Fibroblast of upper back skin (primary cell): ENCODE data around the gene CACNA2D3.
"Not testable (repeated sequence)": the region's sequence is repeated elsewhere in the genome, so short reads cannot be mapped to it uniquely, and the experiment has no call there.

Experiments used
- DNase-seq: peaks from one replicate; pipeline ENCODE4 v3.0.0-alpha.2; 2013

The CACNA2D3 gene

DNA sequence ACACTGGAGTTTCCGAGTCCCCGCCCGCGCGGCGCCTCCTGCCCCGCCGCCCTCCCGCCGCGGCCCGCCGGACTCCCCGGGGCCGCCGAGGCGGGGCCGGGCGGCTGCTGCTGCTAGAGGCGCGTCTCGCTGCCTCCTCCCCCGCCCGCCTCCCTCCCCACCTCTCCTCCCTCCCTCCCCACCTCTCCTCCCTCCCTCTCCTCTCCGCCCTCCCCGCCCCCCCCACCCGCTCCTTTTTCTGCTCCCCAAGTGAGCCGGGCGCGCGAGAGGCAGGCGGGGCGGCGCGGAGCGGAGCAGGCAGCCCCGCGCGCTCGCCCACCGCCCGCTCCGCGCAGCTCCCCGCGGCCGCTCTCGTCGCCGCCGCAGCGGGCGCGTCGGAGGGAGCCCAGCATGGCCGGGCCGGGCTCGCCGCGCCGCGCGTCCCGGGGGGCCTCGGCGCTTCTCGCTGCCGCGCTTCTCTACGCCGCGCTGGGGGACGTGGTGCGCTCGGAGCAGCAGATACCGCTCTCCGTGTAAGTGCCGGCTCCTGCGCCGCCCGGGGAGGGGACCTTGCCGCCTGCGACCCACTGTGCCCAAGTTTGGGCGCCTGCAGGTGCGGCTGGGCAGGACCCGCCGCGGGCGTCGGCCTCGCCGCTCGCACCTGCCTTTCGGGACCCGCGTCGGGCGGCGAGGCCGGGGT lies at the start of gene CACNA2D3:
Gene CACNA2D3 (plus strand): TSS at position 229 of the 679 bp plus-strand sequence.
- no peak for DNase-seq

DNA sequence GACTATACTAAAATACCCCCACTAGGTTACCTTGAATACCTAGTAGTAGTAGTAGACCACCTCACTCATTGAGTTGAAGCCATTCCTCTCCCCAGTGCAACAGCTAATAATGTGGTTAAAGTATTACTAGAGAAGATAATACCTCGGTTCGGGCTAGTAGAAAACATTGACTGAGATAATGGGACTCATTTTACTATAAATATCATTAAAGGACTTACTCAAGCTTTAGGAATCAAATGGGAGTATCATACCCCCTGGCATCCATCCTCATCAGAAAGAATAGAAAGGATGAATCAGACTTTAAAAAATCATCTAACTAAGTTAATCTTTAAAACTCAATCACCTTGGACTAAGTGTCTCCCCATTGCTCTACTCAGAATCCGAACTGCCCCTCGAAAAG lies 49.0 kb upstream of the CACNA2D3 start:
- DNase-seq, result no peak

DNA sequence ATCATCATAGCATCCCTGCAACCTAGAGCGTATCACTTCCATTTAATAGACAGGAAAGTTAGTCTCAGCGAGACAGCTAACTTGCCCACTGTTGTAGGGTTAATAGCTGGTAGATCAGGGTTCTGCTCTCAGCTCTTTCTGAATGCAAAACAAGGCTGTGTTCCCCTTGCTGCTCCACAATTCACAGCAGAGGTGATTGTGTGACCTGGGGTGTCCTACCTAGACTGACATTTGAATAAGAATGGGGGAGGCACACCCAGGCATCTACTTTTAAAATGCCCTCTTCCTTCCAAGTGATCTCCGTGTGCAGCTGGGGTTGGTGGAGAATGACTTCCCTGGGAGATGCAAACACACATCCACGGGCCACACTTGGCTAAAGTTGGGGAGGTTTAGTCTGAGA lies 43.0 kb upstream of the CACNA2D3 start:
- no peak for DNase-seq

DNA sequence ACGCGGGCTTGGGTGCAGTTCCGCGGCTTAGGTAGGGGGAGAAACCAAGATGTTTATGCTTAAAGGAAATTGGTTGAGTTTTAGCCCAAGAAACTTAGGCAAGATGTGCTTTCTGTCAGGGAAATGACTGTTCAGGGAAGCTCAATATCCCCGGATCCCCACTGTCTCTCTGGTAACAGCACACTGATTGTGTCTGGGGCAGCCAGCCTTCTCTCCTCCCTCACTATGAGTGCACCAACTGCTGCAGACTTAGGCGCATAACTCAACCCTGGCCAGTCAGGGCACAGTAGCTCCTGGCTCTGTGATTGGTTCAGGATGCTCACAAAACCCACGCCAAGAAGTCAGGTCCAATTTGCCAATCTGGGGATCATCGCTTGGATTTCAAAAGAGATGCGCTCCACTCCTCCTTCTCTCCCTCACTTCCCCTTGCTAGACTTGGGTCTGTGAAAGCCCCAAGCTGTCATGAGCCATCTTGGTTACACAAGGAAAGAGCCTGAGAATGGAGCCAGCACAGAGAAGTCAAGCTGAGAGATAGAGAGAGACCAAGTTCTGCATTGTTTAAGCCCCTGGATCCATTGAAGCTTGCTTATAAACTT lies 42.5 kb upstream of the CACNA2D3 start:
- DNase-seq, result no peak

DNA sequence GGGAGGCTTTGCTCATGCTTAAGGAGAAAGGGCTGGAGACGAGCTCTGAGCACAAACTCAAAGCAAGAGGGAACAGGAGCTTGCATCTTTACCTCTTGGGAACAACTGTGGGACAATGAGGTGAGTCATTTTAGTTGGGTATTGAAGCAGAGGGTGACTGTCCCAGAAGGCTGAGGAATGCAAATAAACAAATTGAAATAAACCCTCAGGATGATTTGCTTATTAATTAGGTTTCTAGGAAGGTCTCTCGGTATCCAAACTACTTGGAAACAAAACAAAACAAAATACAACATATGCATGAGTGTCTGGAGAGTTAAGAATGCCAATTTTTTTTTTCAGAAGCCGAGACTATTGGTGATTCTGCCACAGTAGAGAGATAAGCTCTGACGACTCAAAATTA lies 38.4 kb upstream of the CACNA2D3 start:
- DNase-seq, result no peak

- no peak for DNase-seq
Observed at GRCh38 chr3:54085936-54086335, 36.4 kb upstream of the CACNA2D3 start.

- DNase-seq, result no peak
Observed at GRCh38 chr3:54086652-54087405, 35.5 kb upstream of the CACNA2D3 start.

DNA sequence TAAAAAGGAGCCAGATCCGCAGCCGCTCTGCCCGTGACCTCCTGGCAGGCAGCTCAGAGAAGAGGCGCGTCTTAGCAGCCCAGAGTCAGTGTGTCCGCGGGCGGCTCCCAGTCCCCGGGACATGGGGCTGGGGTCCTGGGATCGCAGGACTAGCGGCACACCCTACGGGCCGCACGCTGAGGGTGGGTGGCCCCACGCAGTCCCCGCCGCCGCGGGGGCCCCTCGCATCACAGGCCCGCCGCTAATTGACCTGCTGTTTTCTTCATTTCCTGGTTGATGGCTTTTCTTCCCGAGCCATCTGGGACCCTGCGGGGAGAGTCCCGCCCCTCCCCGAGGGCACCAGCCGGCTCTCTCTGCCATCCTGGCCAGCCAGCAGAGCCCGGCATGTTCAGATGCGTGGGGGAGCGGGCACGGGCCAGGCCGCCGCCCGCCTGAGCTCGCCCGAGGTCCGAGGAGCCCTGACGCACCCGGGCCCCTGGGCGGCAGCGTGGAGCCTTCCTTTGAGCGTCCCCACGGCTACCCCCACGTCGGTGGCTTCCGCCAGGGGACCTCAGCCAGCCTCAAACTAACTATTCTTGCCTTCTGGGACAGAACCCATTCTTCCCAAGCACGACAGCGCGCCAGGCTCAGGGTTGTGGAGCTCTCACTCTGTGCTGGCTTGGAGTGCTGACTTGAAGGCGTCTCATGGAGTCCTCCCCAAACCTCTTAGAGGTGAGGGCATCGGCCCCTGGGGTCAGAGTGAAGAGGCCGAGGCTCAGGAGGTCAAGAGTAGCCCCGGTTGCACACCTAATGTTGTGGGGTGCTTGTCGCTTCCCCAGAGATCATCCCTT lies 34.6 kb upstream of the CACNA2D3 start:
- DNase-seq, result no peak

GRCh38 chr3:54093491-54094248 lies 28.7 kb upstream of the CACNA2D3 start:
- DNase-seq, result no peak

- DNase-seq, result no peak
Observed at GRCh38 chr3:54094926-54095325, 27.4 kb upstream of the CACNA2D3 start.

- no peak for DNase-seq
Observed at GRCh38 chr3:54099381-54099780, 23.0 kb upstream of the CACNA2D3 start.

- DNase-seq, result no peak
Observed at GRCh38 chr3:54104084-54104483, 18.3 kb upstream of the CACNA2D3 start.

DNA sequence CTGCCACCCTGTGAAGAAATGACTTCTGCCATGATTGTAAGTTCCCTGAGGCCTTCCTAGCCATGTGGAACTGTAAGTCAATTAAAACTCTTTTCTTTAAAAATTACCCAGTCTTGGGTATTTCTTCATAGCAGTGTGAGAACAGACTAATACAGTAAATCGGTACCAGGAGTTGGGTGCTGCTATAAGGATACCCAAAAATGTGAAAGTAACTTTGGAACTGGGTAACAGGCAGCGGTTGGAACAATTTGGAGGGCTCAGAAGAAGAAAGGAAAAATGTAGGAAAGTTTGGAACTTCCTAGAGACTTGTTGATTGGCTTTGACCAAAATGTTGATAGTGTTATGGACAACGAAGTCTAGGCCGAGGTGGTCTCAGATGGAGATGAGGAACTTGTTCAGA lies 6.2 kb upstream of the CACNA2D3 start:
- not testable (repeated sequence) for DNase-seq

GRCh38 chr3:54120657-54121413 lies 1.5 kb upstream of the CACNA2D3 start:
- no peak for DNase-seq

- no peak for DNase-seq
Observed at GRCh38 chr3:54121414-54122323, 683 bp upstream of the CACNA2D3 start.

GRCh38 chr3:54123003-54123775 lies 837 bp downstream of the CACNA2D3 start:
- no peak for DNase-seq

GRCh38 chr3:54123776-54124196 lies 1.4 kb downstream of the CACNA2D3 start:
- DNase-seq, result no peak

DNA sequence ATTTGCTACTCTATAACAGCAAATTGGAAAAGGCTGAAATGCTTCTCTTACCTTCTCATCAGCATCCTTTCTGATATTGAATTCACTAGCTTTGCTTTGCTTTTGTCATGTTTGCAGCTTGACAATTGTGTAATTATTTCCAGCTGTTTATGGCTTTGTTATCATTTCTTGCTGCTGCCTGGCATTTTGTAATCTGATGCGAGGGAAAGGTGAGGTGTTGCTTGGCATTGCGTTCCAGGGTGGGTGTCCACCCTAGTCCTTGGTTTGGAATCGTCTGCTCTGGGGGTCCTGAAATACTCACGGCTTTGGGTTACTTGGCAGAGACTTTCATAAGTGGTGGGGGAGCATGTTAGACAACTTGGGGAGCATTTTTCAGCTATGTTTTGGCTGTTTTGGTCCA lies 2.9 kb downstream of the CACNA2D3 start:
- no peak for DNase-seq

DNA sequence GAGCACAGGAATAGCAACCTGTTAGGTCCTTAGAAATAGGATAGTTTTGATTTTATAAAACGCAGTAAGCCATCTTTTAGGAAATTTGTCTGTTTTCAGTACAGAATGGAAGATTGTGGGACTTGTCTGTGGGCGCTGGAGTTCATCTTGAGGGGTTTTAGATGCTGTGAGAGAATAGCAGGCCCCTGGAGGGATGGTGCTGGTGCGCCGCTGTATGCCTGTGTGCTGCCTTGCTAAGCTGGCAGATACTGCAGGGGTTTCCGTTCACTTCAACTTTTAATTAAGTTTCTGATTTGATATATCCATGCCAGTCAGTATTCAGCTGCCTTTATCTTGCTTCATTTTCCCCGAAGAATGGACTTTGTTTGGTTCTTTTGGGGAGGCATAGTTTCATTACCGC lies 4.2 kb downstream of the CACNA2D3 start:
- DNase-seq, result no peak
